DND-41 (cell line): ENCODE data around the gene VGLL1.

Experiments
- ATAC-seq: fragments of 200-7000 bp; cut with Tn5 transposase; 3 replicates; pipeline ENCODE4 v1.9.1; 2021; ENCODE audit warnings: low read depth; ENCODE audit not compliant: insufficient read depth
- DNase-seq: peaks from one replicate; pipeline ENCODE4 v3.0.0-alpha.2; 2020
- H2AFZ ChIP-seq: 2 replicates; pipeline ENCODE4 v1.6.0; 2012; ENCODE audit warnings: low read depth, low read length
- H3K27ac ChIP-seq: 2 replicates; pipeline ENCODE4 v1.5.1; 2012; ENCODE audit warnings: low read length, inconsistent platforms
- H3K27me3 ChIP-seq: fragments of 200-600 bp; sonication (generic); 2 replicates; pipeline ENCODE4 v1.6.0; 2012; ENCODE audit warnings: low read length, mild to moderate bottlenecking, inconsistent platforms; ENCODE audit not compliant: insufficient read depth, poor library complexity
- H3K36me3 ChIP-seq: 2 replicates; pipeline ENCODE4 v1.5.1; 2012; ENCODE audit warnings: low read length, inconsistent platforms; ENCODE audit not compliant: insufficient read depth
- H3K4me1 ChIP-seq: 2 replicates; pipeline ENCODE4 v1.5.1; 2012; ENCODE audit warnings: mild to moderate bottlenecking, low read length; ENCODE audit not compliant: insufficient read depth
- H3K4me2 ChIP-seq: 2 replicates; pipeline ENCODE4 v1.6.0; 2012; ENCODE audit warnings: mild to moderate bottlenecking, moderate library complexity, low read length, inconsistent platforms; ENCODE audit not compliant: insufficient read depth
- H3K4me3 ChIP-seq, 2 experiments: fragments of 200-600 bp in 1 of 2; shearing (Covaris generic) in 1 of 2; 2 replicates each; pipeline ENCODE4 v1.5.1; 2012 to 2016; ENCODE audit warnings: inconsistent platforms in 2 of 2, low read length in 2 of 2, mild to moderate bottlenecking in 2 of 2, low read depth in 1 of 2, moderate library complexity in 1 of 2
- H3K79me2 ChIP-seq: 2 replicates; pipeline ENCODE4 v1.6.0; 2012; ENCODE audit warnings: low read length, inconsistent platforms; ENCODE audit not compliant: insufficient read depth
- H3K9ac ChIP-seq: 2 replicates; pipeline ENCODE4 v1.6.0; 2012; ENCODE audit warnings: low read depth, mild to moderate bottlenecking, inconsistent platforms, low read length, moderate library complexity
- H3K9me3 ChIP-seq: 2 replicates; pipeline ENCODE4 v1.5.1; 2012; ENCODE audit warnings: low read length, moderate library complexity, mild to moderate bottlenecking, inconsistent platforms; ENCODE audit not compliant: insufficient read depth, severe bottlenecking
- H4K20me1 ChIP-seq: 2 replicates; pipeline ENCODE4 v1.6.0; 2012; ENCODE audit warnings: low read length; ENCODE audit not compliant: insufficient read depth
- EZH2 ChIP-seq: IDR thresholded peaks from 3 replicates; pipeline ENCODE4 v1.6.1; 2012; ENCODE audit warnings: borderline replicate concordance, low read depth, mild to moderate bottlenecking, moderate library complexity, low read length, inconsistent platforms; ENCODE audit not compliant: severe bottlenecking
- TF ChIP-seq, protein P1 (sequence below): IDR thresholded peaks from 2 replicates; pipeline ENCODE4 v1.5.1; 2012; ENCODE audit warnings: borderline replicate concordance, low read length, moderate library complexity, mild to moderate bottlenecking; ENCODE audit not compliant: poor library complexity, severe bottlenecking; ENCODE audit errors: extremely low read depth

The VGLL1 gene

DNA sequence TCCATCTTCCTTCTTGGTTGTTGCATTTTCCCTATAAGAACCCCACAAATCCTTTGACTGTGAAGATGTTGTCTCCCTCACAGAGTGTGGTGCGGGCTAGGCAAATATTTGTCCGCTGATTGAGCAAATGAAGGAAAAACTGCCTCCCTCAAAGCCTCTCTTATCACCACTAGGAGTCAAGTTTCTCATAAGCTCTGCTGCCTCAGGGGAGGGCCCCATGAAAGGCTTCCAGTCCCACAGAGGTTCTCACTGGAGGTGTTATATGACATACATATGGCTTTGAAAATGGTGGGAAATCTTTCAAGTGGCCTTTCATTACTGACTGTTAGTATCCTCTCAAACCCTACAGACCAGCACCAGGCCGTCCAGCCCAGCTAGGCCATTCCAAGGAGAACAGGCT lies 9.3 kb downstream of the VGLL1 start:
- no peaks in the 10 kb centered on the region for H3K79me2 ChIP-seq
- no peak for DNase-seq

DNA sequence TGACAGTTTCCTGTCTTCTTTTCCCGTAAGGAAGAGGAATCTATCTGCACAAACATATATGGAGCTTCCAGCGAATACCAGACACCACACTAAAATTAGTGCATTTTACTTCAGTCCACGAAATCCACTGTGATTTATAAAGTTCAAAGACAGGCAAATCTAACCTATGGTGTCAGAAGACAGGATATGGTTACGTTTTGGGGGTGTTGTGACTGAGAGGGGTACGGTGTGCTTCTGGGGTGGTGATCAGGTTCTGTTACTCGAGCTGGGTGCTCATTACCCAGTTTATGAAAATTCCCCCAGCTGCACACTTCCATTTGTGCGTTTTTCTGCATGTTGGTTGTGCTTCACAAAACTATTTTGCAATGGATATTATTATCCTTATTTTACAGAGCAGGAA lies 10.3 kb downstream of the VGLL1 start:
- Histone ChIP-seq H4K20me1 (no peaks in the 10 kb centered on the region), H3K9me3 (no peaks in the 10 kb centered on the region), H3K79me2 (no peaks in the 10 kb centered on the region), H2AFZ (no peak overlapping the region), H3K4me1 (peaks cover 14% of the 10 kb centered on the region), H3K4me2 (no peak overlapping the region), H3K27me3 (no peaks in the 10 kb centered on the region), H3K4me3 (no peak overlapping the region), H3K9ac (no peak overlapping the region), H3K36me3 (no peaks in the 10 kb centered on the region), H3K27ac (no peak overlapping the region)
- DNase-seq (no peak), ATAC-seq (no peak)
- TF ChIP-seq, protein P1, sequence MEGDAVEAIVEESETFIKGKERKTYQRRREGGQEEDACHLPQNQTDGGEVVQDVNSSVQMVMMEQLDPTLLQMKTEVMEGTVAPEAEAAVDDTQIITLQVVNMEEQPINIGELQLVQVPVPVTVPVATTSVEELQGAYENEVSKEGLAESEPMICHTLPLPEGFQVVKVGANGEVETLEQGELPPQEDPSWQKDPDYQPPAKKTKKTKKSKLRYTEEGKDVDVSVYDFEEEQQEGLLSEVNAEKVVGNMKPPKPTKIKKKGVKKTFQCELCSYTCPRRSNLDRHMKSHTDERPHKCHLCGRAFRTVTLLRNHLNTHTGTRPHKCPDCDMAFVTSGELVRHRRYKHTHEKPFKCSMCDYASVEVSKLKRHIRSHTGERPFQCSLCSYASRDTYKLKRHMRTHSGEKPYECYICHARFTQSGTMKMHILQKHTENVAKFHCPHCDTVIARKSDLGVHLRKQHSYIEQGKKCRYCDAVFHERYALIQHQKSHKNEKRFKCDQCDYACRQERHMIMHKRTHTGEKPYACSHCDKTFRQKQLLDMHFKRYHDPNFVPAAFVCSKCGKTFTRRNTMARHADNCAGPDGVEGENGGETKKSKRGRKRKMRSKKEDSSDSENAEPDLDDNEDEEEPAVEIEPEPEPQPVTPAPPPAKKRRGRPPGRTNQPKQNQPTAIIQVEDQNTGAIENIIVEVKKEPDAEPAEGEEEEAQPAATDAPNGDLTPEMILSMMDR: no peak
- TF ChIP-seq EZH2: no peak

More for the DNA sequence above, 9.3 kb downstream of the VGLL1 start:
- Histone ChIP-seq H3K4me2 (no peak overlapping the region), H3K4me3 (no peak overlapping the region), H4K20me1 (no peaks in the 10 kb centered on the region), H3K27ac (no peak overlapping the region), H3K9me3 (no peaks in the 10 kb centered on the region), H3K27me3 (no peaks in the 10 kb centered on the region), H3K9ac (no peak overlapping the region), H3K4me1 (peaks cover 4% of the 10 kb centered on the region), H3K36me3 (no peaks in the 10 kb centered on the region), H2AFZ (no peak overlapping the region)
- ATAC-seq: no peak
- TF ChIP-seq, protein P1: no peak
- TF ChIP-seq EZH2: no peak

DNA sequence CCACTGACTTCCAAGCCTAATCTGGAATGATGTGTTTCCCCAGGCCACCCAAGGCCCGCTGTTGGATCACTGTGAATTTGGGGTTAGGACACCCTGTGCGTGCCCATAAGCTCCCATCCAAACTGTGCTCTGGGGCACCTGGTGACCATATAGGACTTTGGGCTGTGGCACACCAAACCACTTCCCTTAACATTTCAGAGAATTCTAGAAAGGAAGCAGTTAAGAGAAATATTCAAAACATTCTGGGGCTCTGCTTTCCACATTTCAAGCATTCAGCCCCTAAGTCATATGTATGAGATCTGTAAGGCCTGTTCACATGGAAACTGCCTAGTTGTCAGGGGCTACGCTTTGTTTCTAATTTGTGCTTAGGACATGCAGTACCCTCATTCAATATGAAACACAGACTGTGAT lies 14.4 kb downstream of the VGLL1 start:
- no peak for TF ChIP-seq EZH2
- TF ChIP-seq, protein P1: no peak
- Histone ChIP-seq H4K20me1 (no peaks in the 10 kb centered on the region), H3K4me3 (no peak overlapping the region), H3K4me2 (no peak overlapping the region), H3K36me3 (no peaks in the 10 kb centered on the region), H2AFZ (no peak overlapping the region; the same call in 1 of the 2 replicates), H3K9me3 (no peaks in the 10 kb centered on the region), H3K79me2 (no peaks in the 10 kb centered on the region), H3K27ac (peak overlapping the region; percentile 36; the same call in 1 of the 2 replicates), H3K4me1 (peaks cover 14% of the 10 kb centered on the region), H3K27me3 (no peaks in the 10 kb centered on the region), H3K9ac (no peak overlapping the region)
- peak; percentile 44 for DNase-seq
- peak; percentile 85 for ATAC-seq

DNA sequence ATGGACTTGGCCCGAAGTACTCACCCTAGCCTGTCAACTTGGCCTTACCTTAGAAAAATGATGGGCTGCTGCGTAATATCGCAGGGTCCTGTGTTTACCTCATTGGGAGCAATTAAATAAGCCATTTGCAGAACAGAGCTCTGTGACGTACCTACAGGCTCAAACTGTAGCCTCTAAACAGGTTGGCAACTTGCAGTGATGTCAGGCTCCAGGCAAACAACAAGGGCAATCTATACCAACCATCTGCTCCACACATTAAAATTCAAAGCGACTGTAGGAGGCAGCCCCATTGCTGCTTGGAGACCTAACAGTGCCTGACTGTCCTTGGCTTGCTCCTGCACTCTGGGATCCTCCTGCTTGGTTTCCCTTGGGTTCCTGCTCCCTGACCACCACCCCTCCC lies 17.2 kb downstream of the VGLL1 start:
- Histone ChIP-seq H3K79me2 (no peaks in the 10 kb centered on the region), H3K27me3 (no peaks in the 10 kb centered on the region), H3K9ac (no peak overlapping the region), H3K36me3 (no peaks in the 10 kb centered on the region), H2AFZ (no peak overlapping the region), H3K4me3 (no peak overlapping the region), H4K20me1 (no peaks in the 10 kb centered on the region), H3K4me2 (no peak overlapping the region), H3K27ac (no peak overlapping the region), H3K4me1 (peaks cover 14% of the 10 kb centered on the region), H3K9me3 (no peaks in the 10 kb centered on the region)
- TF ChIP-seq, protein P1: no peak
- TF ChIP-seq EZH2: no peak
- DNase-seq (no peak), ATAC-seq (no peak)
